ENCODE data around the gene NDUFS2.

NDUFS2 gene

DNA sequence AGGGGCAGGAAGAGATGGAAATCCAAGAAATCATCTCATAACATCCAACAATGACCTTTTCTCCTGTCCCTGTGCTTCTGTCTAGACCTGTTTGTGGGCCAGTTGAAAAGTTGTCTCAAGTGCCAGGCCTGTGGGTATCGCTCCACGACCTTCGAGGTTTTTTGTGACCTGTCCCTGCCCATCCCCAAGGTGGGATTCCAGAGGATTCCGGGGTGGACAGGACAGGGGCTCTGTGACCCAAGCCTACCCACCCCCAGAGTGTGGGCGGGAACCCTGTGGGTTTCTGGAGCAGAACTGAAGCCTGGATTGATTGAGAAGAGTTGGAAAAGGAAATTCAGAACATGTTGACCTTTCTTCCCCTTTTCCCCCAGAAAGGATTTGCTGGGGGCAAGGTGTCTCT, 38.4 kb upstream of the NDUFS2 start:
- H3K4me3 ChIP-seq (ENCODE audit: low read depth, low read length), result no peak overlapping the region
- no peaks in the 10 kb centered on the region for H3K9me3 ChIP-seq (ENCODE audit: control insufficient read depth, insufficient read depth, low read length)
- H3K9ac ChIP-seq (ENCODE audit: low read depth, low read length), result no peak overlapping the region
- H3K36me3 ChIP-seq (ENCODE audit: control insufficient read depth, insufficient read depth, low read length), result peaks cover 10% of the 10 kb centered on the region
- H3K4me1 ChIP-seq (ENCODE audit: control insufficient read depth, insufficient read depth, low read length), result no peaks in the 10 kb centered on the region
- no peaks in the 10 kb centered on the region for H3K27me3 ChIP-seq (ENCODE audit: control insufficient read depth, insufficient read depth, low read length)

DNA sequence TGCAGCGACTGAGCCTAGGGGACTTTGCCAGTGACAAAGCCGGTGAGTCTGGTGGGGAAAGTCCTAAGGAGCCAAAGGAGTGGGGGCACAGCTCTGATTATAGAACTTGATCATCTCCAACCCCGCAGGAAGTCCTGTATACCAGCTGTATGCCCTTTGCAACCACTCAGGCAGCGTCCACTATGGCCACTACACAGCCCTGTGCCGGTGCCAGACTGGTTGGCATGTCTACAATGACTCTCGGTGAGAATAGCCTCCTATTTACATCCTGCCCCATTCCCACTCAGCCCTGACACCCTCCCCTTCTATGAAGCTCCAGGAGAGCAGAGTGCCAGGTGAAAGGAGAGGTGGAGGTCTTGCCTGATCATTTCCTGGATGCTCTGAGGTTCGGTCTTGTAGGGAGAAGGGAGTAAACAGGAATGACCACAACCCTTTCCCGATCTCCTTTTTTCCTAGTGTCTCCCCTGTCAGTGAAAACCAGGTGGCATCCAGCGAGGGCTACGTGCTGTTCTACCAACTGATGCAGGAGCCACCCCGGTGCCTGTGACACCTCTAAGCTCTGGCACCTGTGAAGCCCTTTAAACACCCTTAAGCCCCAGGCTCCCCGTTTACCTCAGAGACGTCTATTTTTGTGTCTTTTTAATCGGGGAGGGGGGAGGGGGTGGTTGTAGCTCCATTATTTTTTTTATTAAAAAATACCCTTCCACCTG, 37.1 kb upstream of the NDUFS2 start:
- Histone ChIP-seq H3K4me3 (ENCODE audit: low read depth, low read length) (peak overlapping the region; percentile 96), H3K4me1 (ENCODE audit: control insufficient read depth, insufficient read depth, low read length) (no peaks in the 10 kb centered on the region), H3K27me3 (ENCODE audit: control insufficient read depth, insufficient read depth, low read length) (no peaks in the 10 kb centered on the region), H3K9me3 (ENCODE audit: control insufficient read depth, insufficient read depth, low read length) (no peaks in the 10 kb centered on the region), H3K36me3 (ENCODE audit: control insufficient read depth, insufficient read depth, low read length) (peaks cover 17% of the 10 kb centered on the region), H3K9ac (ENCODE audit: low read depth, low read length) (peak overlapping the region; percentile 37)

DNA sequence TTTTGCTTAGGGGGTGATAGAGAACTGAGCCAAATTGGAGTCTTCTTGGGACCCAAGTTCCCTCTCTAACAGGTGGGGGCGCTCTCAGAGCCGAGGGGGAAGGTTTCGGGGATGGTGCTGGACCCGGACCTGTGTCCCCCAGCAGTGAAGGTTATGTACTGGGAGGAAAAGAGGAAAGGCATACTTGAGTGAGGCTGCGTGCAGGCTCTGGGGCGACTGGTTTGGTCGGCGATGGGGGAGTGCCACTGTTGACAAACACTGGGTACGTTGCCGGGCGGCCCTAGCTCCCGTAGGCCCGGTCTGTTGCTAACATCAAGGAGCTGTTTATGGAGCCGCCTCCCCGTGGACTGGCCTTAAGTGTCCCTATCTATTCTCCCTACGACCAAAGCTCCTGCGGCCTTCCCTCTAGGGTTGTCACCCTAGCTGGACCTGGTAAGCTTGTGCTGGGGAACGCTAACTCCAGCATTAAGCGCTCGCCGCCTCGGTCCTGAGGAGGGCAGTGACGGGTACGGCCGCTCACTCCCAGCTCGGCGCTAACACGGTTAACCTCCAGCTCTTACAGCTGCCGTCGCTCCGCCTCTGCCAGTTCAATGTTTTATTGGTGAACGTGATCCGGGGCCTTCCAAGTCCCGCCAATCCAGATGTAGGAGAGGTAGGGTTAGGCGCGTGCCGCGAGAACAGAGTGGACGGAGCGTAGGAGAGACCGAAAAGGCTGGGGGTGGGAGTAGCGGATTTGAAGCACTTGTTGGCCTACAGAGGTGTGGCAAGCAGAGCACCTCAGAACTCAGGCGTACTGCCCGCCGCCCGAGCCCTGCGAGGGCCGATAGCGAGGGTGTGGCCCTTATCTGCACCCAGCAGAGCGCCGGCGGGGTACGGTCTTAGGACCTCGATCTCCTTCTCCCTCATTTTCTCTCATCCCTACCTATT, 36.2 kb upstream of the NDUFS2 start, which contains the start of gene PPOX:
Gene PPOX, plus strand, starts transcription at position 685 of the 927 bp plus-strand sequence. CDS start 422 bp downstream, outside the sequence.
- Histone ChIP-seq H3K27me3 (ENCODE audit: control insufficient read depth, insufficient read depth, low read length) (no peaks in the 10 kb centered on the region), H3K4me3 (ENCODE audit: low read depth, low read length) (peak within 1 kb of the TSS; percentile 96), H3K4me1 (ENCODE audit: control insufficient read depth, insufficient read depth, low read length) (no peaks in the 10 kb centered on the region), H3K9me3 (ENCODE audit: control insufficient read depth, insufficient read depth, low read length) (no peaks in the 10 kb centered on the region), H3K9ac (ENCODE audit: low read depth, low read length) (peak within 1 kb of the TSS; percentile 73), H3K36me3 (ENCODE audit: control insufficient read depth, insufficient read depth, low read length) (peaks cover 25% of the 10 kb centered on the region)

DNA sequence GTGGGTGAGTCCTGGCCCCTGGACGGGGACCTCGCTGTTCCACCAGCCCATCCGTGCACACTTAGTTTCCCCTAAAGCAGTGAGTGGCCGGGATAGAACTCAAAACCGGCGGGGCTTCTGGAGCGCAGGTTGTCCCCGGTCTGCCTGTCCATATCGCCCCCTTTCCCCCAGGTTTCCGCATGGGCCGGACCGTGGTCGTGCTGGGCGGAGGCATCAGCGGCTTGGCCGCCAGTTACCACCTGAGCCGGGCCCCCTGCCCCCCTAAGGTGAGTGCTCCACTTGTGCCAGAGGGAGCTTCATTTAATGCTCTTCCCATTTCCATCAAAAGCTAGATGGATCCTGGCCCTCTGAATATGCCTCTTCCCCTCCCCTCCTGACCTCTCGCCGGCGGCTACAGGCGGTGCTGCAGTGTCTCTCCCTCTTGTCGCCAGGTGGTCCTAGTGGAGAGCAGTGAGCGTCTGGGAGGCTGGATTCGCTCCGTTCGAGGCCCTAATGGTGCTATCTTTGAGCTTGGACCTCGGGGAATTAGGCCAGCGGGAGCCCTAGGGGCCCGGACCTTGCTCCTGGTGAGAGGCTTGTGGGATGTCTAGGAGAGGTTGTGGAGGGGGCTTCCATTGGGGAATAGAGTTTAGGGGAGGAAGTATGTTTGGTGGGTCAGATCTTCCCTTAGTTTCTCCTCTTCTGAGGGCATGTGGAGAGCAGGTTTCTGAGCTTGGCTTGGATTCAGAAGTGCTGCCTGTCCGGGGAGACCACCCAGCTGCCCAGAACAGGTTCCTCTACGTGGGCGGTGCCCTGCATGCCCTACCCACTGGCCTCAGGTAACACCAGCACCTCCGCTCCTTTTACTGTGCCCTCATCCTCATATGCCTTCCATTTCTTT, 35.3 kb upstream of the NDUFS2 start:
- Histone ChIP-seq H3K36me3 (ENCODE audit: control insufficient read depth, insufficient read depth, low read length) (peaks cover 34% of the 10 kb centered on the region), H3K27me3 (ENCODE audit: control insufficient read depth, insufficient read depth, low read length) (no peaks in the 10 kb centered on the region), H3K9ac (ENCODE audit: low read depth, low read length) (peak overlapping the region; percentile 73), H3K4me3 (ENCODE audit: low read depth, low read length) (peak overlapping the region; percentile 96), H3K9me3 (ENCODE audit: control insufficient read depth, insufficient read depth, low read length) (no peaks in the 10 kb centered on the region), H3K4me1 (ENCODE audit: control insufficient read depth, insufficient read depth, low read length) (no peaks in the 10 kb centered on the region)

DNA sequence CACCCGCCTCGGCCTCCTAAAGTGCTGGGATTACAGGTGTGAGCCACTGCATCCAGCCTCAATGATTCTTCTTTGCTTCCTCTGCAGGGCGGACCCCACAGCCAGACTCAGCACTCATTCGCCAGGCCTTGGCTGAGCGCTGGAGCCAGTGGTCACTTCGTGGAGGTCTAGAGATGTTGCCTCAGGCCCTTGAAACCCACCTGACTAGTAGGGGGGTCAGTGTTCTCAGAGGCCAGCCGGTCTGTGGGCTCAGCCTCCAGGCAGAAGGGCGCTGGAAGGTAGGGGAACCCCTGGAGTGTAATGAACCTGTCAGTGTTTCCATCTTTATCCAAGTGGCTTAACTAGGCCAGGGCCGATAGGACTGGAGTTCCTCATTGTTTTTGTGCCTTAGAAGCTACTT, 33.3 kb upstream of the NDUFS2 start:
- Histone ChIP-seq H3K4me1 (ENCODE audit: control insufficient read depth, insufficient read depth, low read length) (no peaks in the 10 kb centered on the region), H3K9me3 (ENCODE audit: control insufficient read depth, insufficient read depth, low read length) (no peaks in the 10 kb centered on the region), H3K4me3 (ENCODE audit: low read depth, low read length) (no peak overlapping the region), H3K9ac (ENCODE audit: low read depth, low read length) (no peak overlapping the region), H3K36me3 (ENCODE audit: control insufficient read depth, insufficient read depth, low read length) (peaks cover 37% of the 10 kb centered on the region), H3K27me3 (ENCODE audit: control insufficient read depth, insufficient read depth, low read length) (no peaks in the 10 kb centered on the region)

DNA sequence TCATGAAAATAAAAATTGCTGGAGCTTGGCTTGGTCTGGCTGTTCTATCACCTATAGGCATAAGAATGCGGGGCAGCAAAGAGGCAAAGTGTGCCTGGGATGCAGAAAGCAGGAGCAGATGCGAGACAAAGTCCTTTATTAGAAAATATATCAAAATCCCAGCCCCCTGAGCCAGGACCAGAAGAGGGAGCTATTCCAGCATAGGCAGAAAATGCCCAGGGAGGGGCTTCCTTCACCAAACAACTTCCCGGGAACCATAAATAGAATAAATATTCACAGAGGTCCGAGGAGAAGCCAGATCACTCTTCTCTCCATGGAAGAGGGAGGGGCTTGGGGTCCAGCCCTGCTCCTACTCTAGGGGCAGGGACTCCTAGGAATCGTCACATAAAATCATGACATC, 31.0 kb upstream of the NDUFS2 start:
- H3K9me3 ChIP-seq (ENCODE audit: control insufficient read depth, insufficient read depth, low read length), result no peaks in the 10 kb centered on the region
- no peaks in the 10 kb centered on the region for H3K27me3 ChIP-seq (ENCODE audit: control insufficient read depth, insufficient read depth, low read length)
- no peak overlapping the region for H3K4me3 ChIP-seq (ENCODE audit: low read depth, low read length)
- H3K9ac ChIP-seq (ENCODE audit: low read depth, low read length), result no peak overlapping the region
- no peaks in the 10 kb centered on the region for H3K4me1 ChIP-seq (ENCODE audit: control insufficient read depth, insufficient read depth, low read length)
- peaks cover 37% of the 10 kb centered on the region for H3K36me3 ChIP-seq (ENCODE audit: control insufficient read depth, insufficient read depth, low read length)

DNA sequence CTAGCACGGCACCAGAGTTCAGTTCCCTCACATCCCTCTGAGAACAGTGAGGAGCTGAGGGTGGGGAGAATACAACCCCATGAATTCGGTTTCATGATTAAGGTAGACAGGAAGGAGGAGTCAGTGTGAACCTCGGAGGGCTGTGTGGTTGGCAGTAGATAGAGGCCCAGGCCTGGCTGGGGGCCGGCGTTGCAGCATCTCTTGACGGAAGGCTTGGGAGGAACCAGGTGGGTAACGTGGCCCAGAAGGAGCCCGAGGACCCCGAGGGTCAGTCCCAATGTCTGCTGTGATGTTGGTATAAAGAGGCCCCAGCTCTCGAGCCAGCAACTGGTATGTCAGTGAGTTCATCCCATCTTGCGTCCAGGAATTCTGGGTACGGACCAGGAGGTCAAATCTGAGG, 30.5 kb upstream of the NDUFS2 start:
- peaks cover 37% of the 10 kb centered on the region for H3K36me3 ChIP-seq (ENCODE audit: control insufficient read depth, insufficient read depth, low read length)
- no peaks in the 10 kb centered on the region for H3K27me3 ChIP-seq (ENCODE audit: control insufficient read depth, insufficient read depth, low read length)
- H3K4me3 ChIP-seq (ENCODE audit: low read depth, low read length), result no peak overlapping the region
- H3K4me1 ChIP-seq (ENCODE audit: control insufficient read depth, insufficient read depth, low read length), result no peaks in the 10 kb centered on the region
- H3K9ac ChIP-seq (ENCODE audit: low read depth, low read length), result no peak overlapping the region
- H3K9me3 ChIP-seq (ENCODE audit: control insufficient read depth, insufficient read depth, low read length), result no peaks in the 10 kb centered on the region

DNA sequence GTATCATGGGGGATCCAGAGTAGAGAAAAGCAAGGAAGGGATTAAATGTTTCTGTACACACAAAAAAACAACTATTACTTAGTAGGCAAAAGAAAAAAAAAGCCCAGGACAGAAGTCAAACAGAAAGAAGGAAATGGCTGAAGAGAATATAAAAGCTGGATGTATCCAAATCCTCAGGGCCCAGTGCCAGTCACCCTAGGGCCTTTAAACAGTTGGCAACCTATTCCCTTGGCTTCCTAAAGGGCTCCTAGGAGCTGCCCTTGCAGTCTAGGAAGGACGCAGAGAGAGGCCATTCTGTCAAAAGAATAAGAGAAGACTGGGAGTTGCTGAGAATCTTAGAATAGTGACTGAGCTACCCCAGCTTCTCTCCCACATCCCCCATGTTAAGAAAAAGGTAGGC, 29.8 kb upstream of the NDUFS2 start:
- Histone ChIP-seq H3K27me3 (ENCODE audit: control insufficient read depth, insufficient read depth, low read length) (no peaks in the 10 kb centered on the region), H3K9me3 (ENCODE audit: control insufficient read depth, insufficient read depth, low read length) (no peaks in the 10 kb centered on the region), H3K4me1 (ENCODE audit: control insufficient read depth, insufficient read depth, low read length) (no peaks in the 10 kb centered on the region), H3K36me3 (ENCODE audit: control insufficient read depth, insufficient read depth, low read length) (peaks cover 37% of the 10 kb centered on the region), H3K9ac (ENCODE audit: low read depth, low read length) (no peak overlapping the region), H3K4me3 (ENCODE audit: low read depth, low read length) (no peak overlapping the region)

DNA sequence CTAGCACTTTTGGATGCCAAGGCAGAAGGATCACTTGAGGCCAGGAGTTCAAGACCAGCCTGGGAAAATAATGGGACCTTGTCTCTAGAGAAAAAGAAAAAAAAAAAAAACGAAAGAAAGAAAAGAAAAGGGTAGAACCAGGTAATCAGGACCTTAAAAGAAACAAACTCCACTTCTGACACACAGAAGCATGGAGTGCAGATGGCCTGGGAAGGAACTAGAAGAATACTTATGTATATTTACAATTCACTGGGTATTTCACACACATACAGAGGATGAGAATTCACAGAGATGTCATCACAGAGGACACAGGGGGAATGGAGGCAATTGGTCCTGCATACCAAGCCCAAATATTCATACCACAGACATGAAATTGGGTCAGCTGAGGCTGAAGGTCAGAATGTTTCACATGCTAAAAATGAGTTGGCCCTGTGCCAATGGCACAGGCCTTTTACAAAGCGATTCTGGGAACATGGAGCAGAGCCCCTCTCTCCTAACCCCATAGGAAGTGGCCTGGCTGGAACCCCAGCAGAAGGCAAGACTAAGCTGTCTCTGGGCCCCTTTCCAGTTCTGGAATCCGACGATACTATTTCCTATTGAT, 29.3 kb upstream of the NDUFS2 start:
- Histone ChIP-seq H3K9ac (ENCODE audit: low read depth, low read length) (no peak overlapping the region), H3K4me1 (ENCODE audit: control insufficient read depth, insufficient read depth, low read length) (no peaks in the 10 kb centered on the region), H3K36me3 (ENCODE audit: control insufficient read depth, insufficient read depth, low read length) (peaks cover 37% of the 10 kb centered on the region), H3K4me3 (ENCODE audit: low read depth, low read length) (no peak overlapping the region), H3K9me3 (ENCODE audit: control insufficient read depth, insufficient read depth, low read length) (no peaks in the 10 kb centered on the region), H3K27me3 (ENCODE audit: control insufficient read depth, insufficient read depth, low read length) (no peaks in the 10 kb centered on the region)

DNA sequence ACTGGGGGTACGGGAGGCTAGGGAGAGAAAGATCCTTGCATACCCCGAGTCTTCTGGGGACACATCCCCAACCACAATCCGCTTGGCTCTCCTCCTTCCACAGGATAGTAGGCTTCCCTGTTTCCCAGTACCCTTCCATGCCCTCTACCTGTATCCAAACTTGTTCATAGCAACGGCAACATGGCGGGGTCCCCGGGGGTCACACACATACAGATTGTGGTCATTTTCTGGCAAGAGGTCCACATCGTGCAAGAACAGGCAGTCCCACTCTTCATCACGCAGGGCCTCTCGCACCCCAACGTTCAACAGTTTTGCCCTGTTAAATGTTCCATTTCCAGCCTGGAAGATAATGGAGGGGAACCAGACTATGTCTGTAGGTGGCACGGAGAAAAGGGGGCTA, 28.5 kb upstream of the NDUFS2 start:
- Histone ChIP-seq H3K9me3 (ENCODE audit: control insufficient read depth, insufficient read depth, low read length) (no peaks in the 10 kb centered on the region), H3K36me3 (ENCODE audit: control insufficient read depth, insufficient read depth, low read length) (peaks cover 37% of the 10 kb centered on the region), H3K9ac (ENCODE audit: low read depth, low read length) (no peak overlapping the region), H3K4me1 (ENCODE audit: control insufficient read depth, insufficient read depth, low read length) (peaks cover 4% of the 10 kb centered on the region), H3K4me3 (ENCODE audit: low read depth, low read length) (no peak overlapping the region), H3K27me3 (ENCODE audit: control insufficient read depth, insufficient read depth, low read length) (no peaks in the 10 kb centered on the region)

DNA sequence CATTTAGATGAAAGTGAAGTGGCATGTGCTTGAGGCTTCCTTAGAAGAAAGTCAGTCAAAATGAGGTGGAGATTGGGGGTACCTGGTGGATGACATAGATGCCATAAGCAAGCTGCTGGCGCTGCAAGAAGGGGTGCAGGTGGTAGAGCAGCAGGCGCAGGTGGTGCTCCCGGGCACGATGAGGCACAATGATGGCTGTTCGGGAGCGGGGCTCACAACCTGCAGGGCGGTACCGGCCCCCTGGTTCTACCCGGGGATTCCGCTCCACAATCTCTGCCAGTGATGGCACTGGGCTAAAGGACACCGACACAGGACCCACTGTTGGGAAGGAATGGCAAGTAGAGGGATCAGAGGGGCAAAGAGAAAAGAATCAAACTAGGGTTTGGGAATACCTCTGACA, 27.3 kb upstream of the NDUFS2 start:
- Histone ChIP-seq H3K9me3 (ENCODE audit: control insufficient read depth, insufficient read depth, low read length) (no peaks in the 10 kb centered on the region), H3K36me3 (ENCODE audit: control insufficient read depth, insufficient read depth, low read length) (peaks cover 29% of the 10 kb centered on the region), H3K4me3 (ENCODE audit: low read depth, low read length) (no peak overlapping the region), H3K27me3 (ENCODE audit: control insufficient read depth, insufficient read depth, low read length) (no peaks in the 10 kb centered on the region), H3K9ac (ENCODE audit: low read depth, low read length) (no peak overlapping the region), H3K4me1 (ENCODE audit: control insufficient read depth, insufficient read depth, low read length) (peaks cover 4% of the 10 kb centered on the region)
